CD8-positive, alpha-beta memory T cell (primary cell): ENCODE results near the gene PCIF1. TPM values are rescaled to one million over a fixed set of nuclear protein-coding genes. Genes with fewer than 3 reads are reported as not detected.
A peak's percentile ranks its signal among the peaks of the same experiment; 100 is the strongest.

Source experiments
- CTCF ChIA-PET: fragments of 350-600 bp; sonication (Branson Sonifier 250); formaldehyde crosslinking; loops from one replicate; lab custom pipeline; 2021; ENCODE audit warnings: antibody characterized with exemption; lab: Charles Lee
- POLR2A ChIA-PET: fragments of 350-600 bp; sonication (Branson Sonifier 250); formaldehyde crosslinking; loops from one replicate; lab custom pipeline; 2021; ENCODE audit warnings: antibody characterized with exemption; lab: Charles Lee
- DNase-seq, 5 donors: peaks; one replicate each; pipeline versions ENCODE4 v3.0.0 to v3.0.0-alpha.2; 2020 to 2022; ENCODE audit warnings: mixed read lengths in 1 of 5
- H3K27ac ChIP-seq: one replicate; pipeline ENCODE4 v1.7.0; 2013; ENCODE audit warnings: low read depth, mild to moderate bottlenecking, low read length, moderate library complexity
- H3K27me3 ChIP-seq: 2 replicates; pipeline ENCODE4 v1.7.0; 2013; ENCODE audit warnings: low read length, mild to moderate bottlenecking; ENCODE audit not compliant: insufficient read depth, poor library complexity, severe bottlenecking
- H3K36me3 ChIP-seq: 2 replicates; pipeline ENCODE4 v1.7.0; 2013; ENCODE audit warnings: mild to moderate bottlenecking, low read length, moderate library complexity; ENCODE audit not compliant: insufficient read depth
- H3K4me1 ChIP-seq: 2 replicates; pipeline ENCODE4 v1.7.0; 2013; ENCODE audit warnings: mild to moderate bottlenecking, low read length, moderate library complexity; ENCODE audit not compliant: insufficient read depth
- H3K4me3 ChIP-seq: 2 replicates; pipeline ENCODE4 v1.7.0; 2013; ENCODE audit warnings: mild to moderate bottlenecking, low read length
- H3K9me3 ChIP-seq: 2 replicates; pipeline ENCODE4 v1.7.0; 2013; ENCODE audit warnings: mild to moderate bottlenecking, low read length
- H3K27ac Mint-ChIP-seq, 8 donors: one replicate each; pipeline ENCODE4 v1.8.0; 2020 to 2021; ENCODE audit warnings: mixed read lengths in 8 of 8, mild to moderate bottlenecking in 6 of 8, inconsistent platforms in 3 of 8, moderate library complexity in 3 of 8
- H3K27me3 Mint-ChIP-seq, 2 donors: one replicate each; pipeline ENCODE4 v1.8.0; 2020 to 2021; ENCODE audit warnings: mixed read lengths in 2 of 2, mild to moderate bottlenecking in 1 of 2, moderate library complexity in 1 of 2
- H3K36me3 Mint-ChIP-seq, 3 donors: one replicate each; pipeline ENCODE4 v1.8.0; 2020 to 2021; ENCODE audit warnings: mixed read lengths in 3 of 3, inconsistent platforms in 1 of 3, mild to moderate bottlenecking in 1 of 3
- H3K4me1 Mint-ChIP-seq, 3 donors: one replicate each; pipeline ENCODE4 v1.8.0; 2020 to 2021; ENCODE audit warnings: mixed read lengths in 3 of 3, inconsistent platforms in 1 of 3, mild to moderate bottlenecking in 1 of 3
- H3K4me3 Mint-ChIP-seq, 7 donors: one replicate each; pipeline ENCODE4 v1.8.0; 2020 to 2021; ENCODE audit warnings: mixed read lengths in 7 of 7, mild to moderate bottlenecking in 6 of 7, moderate library complexity in 4 of 7, inconsistent platforms in 2 of 7
- H3K9me3 Mint-ChIP-seq, 5 donors: one replicate each; pipeline ENCODE4 v1.8.0; 2020 to 2022; ENCODE audit warnings: mixed read lengths in 5 of 5, mild to moderate bottlenecking in 3 of 5, moderate library complexity in 2 of 5, inconsistent platforms in 1 of 5
- polyA plus RNA-seq: library from polyadenylated mRNA; unstranded; fragments of 300-500 nt; fragmentation: Illumina TruSeq; gene quantifications from one replicate; pipeline ENCODE4 v1.2.3, GENCODE V29; 2021
- total RNA-seq, 2 experiments: library from RNA; stranded (reverse); gene quantifications; one replicate each; pipeline ENCODE4 v1.2.3, GENCODE V29; 2021

PCIF1 gene
- total and polyA plus RNA-seq, 3 experiments from 2014 or later = 33.6 to 88.0 (median 34.1) TPM

DNA sequence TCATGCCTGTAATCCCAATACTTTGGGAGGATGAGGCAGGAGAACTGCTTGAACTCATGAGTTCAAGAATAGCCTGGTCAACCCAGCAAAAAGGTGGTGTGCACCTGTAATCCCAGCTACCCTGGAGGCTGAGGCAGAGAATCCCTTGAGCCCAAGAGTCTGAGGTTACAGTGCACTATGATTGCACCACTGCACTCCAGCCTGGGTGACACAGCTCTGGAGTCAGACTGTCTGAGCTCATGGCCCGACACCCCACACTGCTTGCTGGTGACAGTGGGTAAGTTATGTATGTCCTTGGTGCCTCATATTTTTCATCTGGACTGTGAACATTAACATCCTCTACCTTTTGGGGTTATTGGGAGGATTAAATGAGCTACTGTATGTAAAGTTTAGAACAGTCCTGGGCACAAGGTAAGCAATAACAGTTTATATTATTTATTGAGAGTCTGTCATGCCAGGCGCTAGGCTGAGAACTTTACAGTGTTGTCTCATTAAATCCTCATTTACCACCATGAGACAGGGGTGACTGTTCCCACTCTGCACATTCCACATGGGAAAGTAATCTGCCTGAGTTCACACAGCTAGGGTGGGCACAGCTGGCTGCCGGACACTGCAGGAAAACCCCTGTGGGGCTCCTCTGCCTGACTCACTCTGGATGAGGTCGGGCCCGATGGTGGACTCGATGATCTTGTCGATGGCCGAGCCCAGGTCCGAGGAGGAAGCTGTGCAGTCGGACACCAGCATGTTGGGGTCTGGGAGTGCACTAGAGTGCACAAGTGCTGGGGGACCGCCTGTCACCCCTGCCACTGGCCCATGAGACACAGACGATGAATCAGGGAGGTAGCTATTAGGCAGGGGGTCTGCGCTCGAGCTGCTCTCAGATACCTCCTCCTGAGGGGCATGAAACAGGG lies 34.6 kb downstream of the PCIF1 start:
- Mint-ChIP-seq H3K9me3 (peaks cover 0 to 3% (median 0%) of the 10 kb centered on the region in 5 donors), H3K36me3 (peaks cover 0 to 68% (median 9%) of the 10 kb centered on the region in 3 donors), H3K4me1 (peaks cover 22 to 30% (median 24%) of the 10 kb centered on the region in 3 donors), H3K27me3 (peaks cover 0 to 7% of the 10 kb centered on the region in 2 donors), H3K27ac (peak overlapping the region in 3 of 8 donors; percentile 100), H3K4me3 (peak overlapping the region in 4 of 7 donors; percentile 89 to 99 (median 96))
- H3K36me3 ChIP-seq = peaks cover 26% of the 10 kb centered on the region
- H3K4me1 ChIP-seq = peaks cover 31% of the 10 kb centered on the region
- CTCF ChIA-PET = interaction anchor here (1.4 to 5.4 kb wide), 16 partner anchors 8 to 170 kb away, joined by 4 to 46 read pairs (median 10); partner anchors contain the start of genes CTSA, NEURL2, PCIF1 and ZSWIM1
- H3K27me3 ChIP-seq = no peaks in the 10 kb centered on the region
- no peak overlapping the region for H3K27ac ChIP-seq
- DNase-seq = no peak
- H3K4me3 ChIP-seq = no peak overlapping the region
- POLR2A ChIA-PET = interaction anchor here (0.6 to 4.8 kb wide), 7 partner anchors 16 to 132 kb away, joined by 3 to 113 read pairs (median 3); partner anchors contain the start of genes PCIF1 and ZSWIM1
- no peaks in the 10 kb centered on the region for H3K9me3 ChIP-seq

DNA sequence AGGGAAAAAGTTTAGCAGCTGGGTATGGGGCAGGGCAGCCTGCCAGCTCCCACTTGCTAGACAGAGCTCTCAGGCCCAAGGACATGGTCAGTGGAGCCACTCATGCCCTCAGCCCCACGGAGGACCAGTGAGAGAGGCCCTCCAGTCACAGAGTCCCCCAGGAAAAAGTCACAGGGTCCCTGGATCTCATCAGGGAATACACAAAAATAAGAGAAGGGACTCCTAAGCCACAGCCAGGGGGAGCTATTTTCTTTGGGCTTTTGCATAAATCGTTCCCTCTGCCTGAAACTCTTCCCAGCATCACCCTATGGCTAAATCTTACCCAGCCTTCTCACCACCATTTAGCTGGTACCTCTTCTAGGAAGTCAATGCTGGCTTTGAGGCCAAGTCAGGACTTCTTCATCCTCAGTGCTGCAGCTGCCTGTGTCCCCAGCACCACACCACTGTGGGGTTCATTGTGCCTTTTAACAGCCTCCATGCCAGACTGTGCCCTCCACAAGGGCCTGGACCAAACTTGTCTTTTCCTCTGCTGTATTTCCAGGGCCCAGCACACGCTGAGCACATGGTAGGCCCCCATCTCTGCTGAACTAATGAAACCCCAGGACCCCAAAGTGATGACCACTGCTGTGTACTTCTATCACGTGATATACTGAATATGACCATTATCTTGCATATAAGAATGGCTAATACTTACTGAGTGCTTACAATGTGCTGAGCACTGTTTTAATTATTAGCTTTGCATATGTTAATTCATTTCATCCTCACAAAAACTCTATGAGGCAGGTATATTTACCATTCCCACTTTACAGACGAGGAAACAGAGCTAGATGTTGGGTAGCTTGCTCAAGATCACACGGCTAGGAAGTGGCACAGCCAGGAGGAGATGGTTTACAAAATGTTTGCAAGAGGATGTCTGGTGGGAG lies 35.5 kb downstream of the PCIF1 start:
- H3K27me3 ChIP-seq = no peaks in the 10 kb centered on the region
- ChIA-PET CTCF (interaction anchor here (0.9 to 5.4 kb wide), 24 partner anchors 9 to 171 kb away, joined by 3 to 46 read pairs (median 6); partner anchors contain the start of genes CTSA, NEURL2, PCIF1 and ZSWIM1), POLR2A (interaction anchor here (0.6 to 4.8 kb wide), 12 partner anchors 16 to 394 kb away, joined by 3 to 113 read pairs (median 4); partner anchors contain the start of genes CD40, CTSA, NEURL2 and PCIF1)
- peak overlapping the region; percentile 92 for H3K4me3 ChIP-seq
- Mint-ChIP-seq H3K4me1 (peaks cover 22 to 30% (median 24%) of the 10 kb centered on the region in 3 donors), H3K4me3 (peak overlapping the region; percentile 77 to 99 (median 95)), H3K9me3 (peaks cover 0 to 3% (median 0%) of the 10 kb centered on the region in 5 donors), H3K27ac (peak overlapping the region; percentile 69 to 100 (median 100)), H3K27me3 (peaks cover 0 to 7% of the 10 kb centered on the region in 2 donors), H3K36me3 (peaks cover 0 to 61% (median 8%) of the 10 kb centered on the region in 3 donors)
- DNase-seq = peak in 1 of 5 donors; percentile 24
- H3K36me3 ChIP-seq = peaks cover 23% of the 10 kb centered on the region
- H3K27ac ChIP-seq = no peak overlapping the region
- no peaks in the 10 kb centered on the region for H3K9me3 ChIP-seq
- H3K4me1 ChIP-seq = peaks cover 31% of the 10 kb centered on the region

DNA sequence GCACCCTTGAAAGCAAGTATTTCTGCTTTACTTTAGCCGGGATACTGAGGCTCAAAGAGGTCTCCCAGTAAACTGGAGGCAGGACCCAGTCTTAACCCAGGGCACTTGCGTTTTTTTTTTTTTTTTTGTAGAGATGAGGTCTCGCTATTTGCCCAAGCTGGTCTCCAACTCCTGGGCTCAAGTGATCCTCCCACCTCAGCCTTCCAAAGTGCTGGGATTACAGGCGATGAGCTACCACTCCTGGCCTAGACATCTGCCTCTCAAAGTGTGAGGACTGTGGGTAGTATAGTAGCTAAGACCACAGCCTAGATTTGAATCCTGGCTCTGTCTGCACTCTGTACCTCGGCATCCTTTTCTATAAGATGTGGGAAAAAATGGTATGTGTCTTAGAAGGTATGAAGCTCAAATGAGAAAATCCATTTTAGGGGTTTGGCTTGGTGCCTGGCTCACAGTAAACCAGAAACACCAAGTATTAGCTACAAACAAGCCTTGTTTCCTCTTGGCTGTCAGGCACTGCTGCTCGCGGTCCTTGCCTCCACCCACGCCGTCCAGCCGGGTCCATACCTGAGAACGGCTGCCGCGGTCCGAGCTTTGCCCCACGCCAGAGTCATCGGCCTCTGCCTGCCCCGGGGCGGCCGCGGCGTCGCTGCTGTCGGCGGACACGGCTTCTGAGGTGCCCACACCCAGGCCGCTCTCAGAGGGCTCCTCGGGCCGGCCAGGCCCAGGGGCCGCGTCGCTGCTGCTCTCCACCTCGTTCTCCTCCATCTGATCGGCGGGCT lies 36.4 kb downstream of the PCIF1 start:
- H3K36me3 ChIP-seq = peaks cover 23% of the 10 kb centered on the region
- H3K36me3 Mint-ChIP-seq = peaks cover 0 to 53% (median 4%) of the 10 kb centered on the region in 3 donors
- peaks cover 0 to 3% (median 0%) of the 10 kb centered on the region in 5 donors for H3K9me3 Mint-ChIP-seq
- H3K4me1 ChIP-seq = peaks cover 31% of the 10 kb centered on the region
- no peaks in the 10 kb centered on the region for H3K27me3 ChIP-seq
- peak overlapping the region; percentile 77 to 99 (median 95) for H3K4me3 Mint-ChIP-seq
- H3K4me3 ChIP-seq = peak overlapping the region; percentile 92
- peaks cover 0 to 7% of the 10 kb centered on the region in 2 donors for H3K27me3 Mint-ChIP-seq
- peak in 3 of 5 donors; percentile 12 to 51 (median 32) for DNase-seq
- ChIA-PET POLR2A (interaction anchor here (0.7 to 4.8 kb wide), 11 partner anchors 8 to 393 kb away, joined by 3 to 113 read pairs (median 6); partner anchors contain the start of genes CD40, CTSA, NEURL2 and PCIF1), CTCF (interaction anchor here (0.9 to 5.4 kb wide), 25 partner anchors 9 to 172 kb away, joined by 3 to 46 read pairs (median 7); partner anchors contain the start of genes CTSA, NEURL2, PCIF1 and ZSWIM1)
- peak overlapping the region; percentile 100 for H3K27ac ChIP-seq
- H3K4me1 Mint-ChIP-seq = peaks cover 22 to 30% (median 24%) of the 10 kb centered on the region in 3 donors
- peak overlapping the region; percentile 92 to 100 (median 100) for H3K27ac Mint-ChIP-seq
- H3K9me3 ChIP-seq = no peaks in the 10 kb centered on the region

DNA sequence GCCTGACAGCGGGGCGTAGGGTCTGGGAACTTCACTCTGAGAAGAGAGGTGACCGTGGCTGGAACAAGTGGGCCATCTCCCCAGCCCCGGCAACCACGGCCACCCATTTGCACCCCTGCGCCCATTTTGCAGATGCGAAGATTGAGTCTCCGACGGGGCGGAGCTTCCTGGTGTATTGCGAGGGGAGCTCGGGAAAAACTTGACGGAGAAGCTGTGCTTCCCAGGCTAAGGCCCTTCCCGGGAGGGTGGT lies 36.9 kb downstream of the PCIF1 start:
- peaks cover 0 to 50% (median 4%) of the 10 kb centered on the region in 3 donors for H3K36me3 Mint-ChIP-seq
- peaks cover 0 to 3% (median 0%) of the 10 kb centered on the region in 5 donors for H3K9me3 Mint-ChIP-seq
- H3K27ac Mint-ChIP-seq = peak overlapping the region; percentile 92 to 100 (median 100)
- no peaks in the 10 kb centered on the region for H3K27me3 ChIP-seq
- H3K27me3 Mint-ChIP-seq = peaks cover 0 to 7% of the 10 kb centered on the region in 2 donors
- ChIA-PET POLR2A (interaction anchor here (0.7 to 4.8 kb wide), 11 partner anchors 9 to 718 kb away, joined by 3 to 113 read pairs (median 6); partner anchors contain the start of genes CTSA, NEURL2, PCIF1 and TP53RK), CTCF (interaction anchor here (1.1 to 5.4 kb wide), 15 partner anchors 10 to 172 kb away, joined by 3 to 46 read pairs (median 8); partner anchors contain the start of genes CTSA, NEURL2 and PCIF1)
- H3K9me3 ChIP-seq = no peaks in the 10 kb centered on the region
- H3K4me1 ChIP-seq = peaks cover 31% of the 10 kb centered on the region
- peaks cover 22 to 30% (median 24%) of the 10 kb centered on the region in 3 donors for H3K4me1 Mint-ChIP-seq
- H3K4me3 ChIP-seq = peak overlapping the region; percentile 92
- no peak for DNase-seq
- H3K36me3 ChIP-seq = peaks cover 23% of the 10 kb centered on the region
- H3K27ac ChIP-seq = peak overlapping the region; percentile 100
- peak overlapping the region; percentile 77 to 99 (median 95) for H3K4me3 Mint-ChIP-seq

DNA sequence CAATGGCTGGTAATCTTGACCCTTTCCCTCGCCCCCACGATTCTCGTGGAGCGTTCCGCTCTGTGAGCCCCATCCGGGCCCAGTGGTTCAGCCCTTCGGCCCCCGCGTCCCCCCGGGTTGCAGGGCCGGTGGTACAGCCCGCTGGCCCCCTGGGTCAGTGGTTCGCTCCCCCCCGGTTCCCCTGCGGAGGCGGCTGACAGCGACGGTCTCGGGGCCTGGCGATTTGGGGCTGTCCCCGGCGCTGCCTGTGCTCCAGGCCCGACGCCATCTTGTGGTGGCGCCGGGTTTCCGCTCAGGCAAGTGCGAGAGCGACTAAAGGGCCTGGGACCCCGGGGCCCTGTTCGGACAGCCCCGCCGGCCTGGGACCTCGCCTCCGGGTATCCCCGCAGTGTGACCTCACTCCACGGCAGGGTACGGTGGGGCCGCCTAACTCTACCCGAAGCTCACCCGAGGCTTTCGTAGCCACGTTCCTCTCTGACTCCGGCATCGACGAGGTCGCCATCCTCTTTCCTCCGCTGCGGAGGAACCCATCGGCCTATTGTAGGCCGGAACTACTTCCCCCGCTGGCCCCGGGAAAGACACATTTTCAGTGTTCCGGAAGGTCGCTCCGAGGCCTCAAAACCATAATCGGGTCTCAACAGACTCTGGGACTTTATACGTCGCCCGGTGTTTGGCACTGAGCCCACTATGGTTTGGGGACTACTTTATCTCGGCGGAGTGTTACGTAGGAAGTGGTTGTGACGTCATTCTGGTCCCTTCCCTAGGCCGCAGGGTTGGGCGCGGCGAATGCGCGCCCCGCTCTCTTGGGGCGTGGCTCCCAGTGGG lies 37.4 kb downstream of the PCIF1 start, which contains the start of gene ZNF335:
Gene ZNF335, minus strand, starts transcription at position 529 of the 825 bp plus-strand sequence. CDS start 793 bp downstream, outside the sequence.
- peak within 1 kb of the TSS; percentile 100 for H3K27ac ChIP-seq
- Mint-ChIP-seq H3K9me3 (peaks cover 0 to 3% (median 0%) of the 10 kb centered on the region in 5 donors), H3K27me3 (peaks cover 0 to 7% of the 10 kb centered on the region in 2 donors), H3K4me1 (peaks cover 22 to 30% (median 24%) of the 10 kb centered on the region in 3 donors), H3K4me3 (peak within 1 kb of the TSS; percentile 77 to 99 (median 95)), H3K27ac (peak within 1 kb of the TSS; percentile 99 to 100 (median 100)), H3K36me3 (peaks cover 0 to 47% (median 4%) of the 10 kb centered on the region in 3 donors)
- no peaks in the 10 kb centered on the region for H3K9me3 ChIP-seq
- H3K4me1 ChIP-seq = peaks cover 31% of the 10 kb centered on the region
- H3K27me3 ChIP-seq = no peaks in the 10 kb centered on the region
- POLR2A ChIA-PET = interaction anchor here (1.0 to 4.8 kb wide), 11 partner anchors 9 to 717 kb away, joined by 3 to 113 read pairs (median 6); partner anchors contain the start of genes CTSA, NEURL2, PCIF1 and TP53RK
- peak; percentile 89 to 97 (median 95) for DNase-seq
- H3K36me3 ChIP-seq = peaks cover 22% of the 10 kb centered on the region
- CTCF ChIA-PET = interaction anchor here (1.1 to 5.4 kb wide), 14 partner anchors 10 to 173 kb away, joined by 3 to 46 read pairs (median 10); partner anchors contain the start of genes CTSA, NEURL2 and PCIF1
- peak within 1 kb of the TSS; percentile 92 for H3K4me3 ChIP-seq
